ENCODE results near the gene TMEM97.

The TMEM97 gene

DNA sequence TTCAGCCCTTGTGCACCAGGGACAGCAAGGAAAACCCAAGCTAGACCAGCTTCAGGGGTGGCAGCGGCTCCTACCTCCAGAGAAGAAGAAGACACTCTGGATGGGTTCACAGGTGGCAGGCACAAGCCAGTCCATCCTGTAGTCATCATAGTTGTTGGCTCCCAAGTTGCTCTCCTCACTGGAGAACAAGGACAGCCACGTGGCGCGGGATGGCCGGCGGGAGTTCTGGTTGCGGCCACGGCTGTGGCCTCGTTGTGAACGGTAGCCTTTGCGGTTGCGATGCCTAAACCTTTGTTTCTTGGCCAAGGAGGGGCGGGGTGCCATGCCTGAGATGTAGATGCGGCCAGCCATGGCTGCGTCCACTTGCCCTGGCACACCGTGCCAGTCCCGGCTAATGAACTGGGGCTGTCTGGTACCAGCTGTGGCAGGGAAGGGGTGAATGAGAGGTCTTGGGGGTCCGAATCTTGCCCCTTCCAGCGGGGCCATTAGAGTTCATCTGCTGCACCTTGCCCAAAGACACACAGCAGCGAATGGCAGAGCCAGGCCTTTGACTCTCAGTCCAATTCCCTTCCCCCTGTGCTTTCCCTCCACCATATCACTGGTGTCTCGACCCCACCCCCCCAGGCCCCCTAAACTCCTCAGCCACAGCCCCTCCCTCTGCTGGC, 48.8 kb downstream of the TMEM97 start:
- DNase-seq = no peak

DNA sequence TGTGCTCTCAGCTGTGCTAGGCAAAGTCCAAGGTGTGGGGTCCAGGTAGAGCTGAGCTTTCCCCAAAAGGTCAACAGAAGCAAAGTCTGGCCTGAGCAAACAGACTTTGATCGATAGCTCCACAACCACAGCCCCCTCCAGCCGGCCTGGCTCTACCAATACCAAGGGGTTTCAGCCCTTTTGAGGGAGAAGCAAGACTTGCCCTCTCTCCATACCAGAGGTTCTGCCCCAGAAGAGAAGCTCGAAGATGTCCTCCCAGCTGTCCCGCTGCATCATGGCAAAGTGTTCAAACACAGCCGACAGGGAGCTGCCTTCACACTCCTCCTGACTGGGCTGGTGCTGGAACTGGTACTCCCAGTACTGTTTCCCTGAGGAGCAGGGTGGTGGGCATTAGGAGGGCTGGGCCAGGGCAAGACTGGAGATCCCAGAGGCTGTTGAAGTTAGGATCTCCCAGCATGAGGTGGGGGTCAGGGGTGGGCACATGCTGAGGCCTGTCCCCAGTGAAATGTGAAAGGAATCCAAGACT, 49.4 kb downstream of the TMEM97 start:
- no peak for DNase-seq

DNA sequence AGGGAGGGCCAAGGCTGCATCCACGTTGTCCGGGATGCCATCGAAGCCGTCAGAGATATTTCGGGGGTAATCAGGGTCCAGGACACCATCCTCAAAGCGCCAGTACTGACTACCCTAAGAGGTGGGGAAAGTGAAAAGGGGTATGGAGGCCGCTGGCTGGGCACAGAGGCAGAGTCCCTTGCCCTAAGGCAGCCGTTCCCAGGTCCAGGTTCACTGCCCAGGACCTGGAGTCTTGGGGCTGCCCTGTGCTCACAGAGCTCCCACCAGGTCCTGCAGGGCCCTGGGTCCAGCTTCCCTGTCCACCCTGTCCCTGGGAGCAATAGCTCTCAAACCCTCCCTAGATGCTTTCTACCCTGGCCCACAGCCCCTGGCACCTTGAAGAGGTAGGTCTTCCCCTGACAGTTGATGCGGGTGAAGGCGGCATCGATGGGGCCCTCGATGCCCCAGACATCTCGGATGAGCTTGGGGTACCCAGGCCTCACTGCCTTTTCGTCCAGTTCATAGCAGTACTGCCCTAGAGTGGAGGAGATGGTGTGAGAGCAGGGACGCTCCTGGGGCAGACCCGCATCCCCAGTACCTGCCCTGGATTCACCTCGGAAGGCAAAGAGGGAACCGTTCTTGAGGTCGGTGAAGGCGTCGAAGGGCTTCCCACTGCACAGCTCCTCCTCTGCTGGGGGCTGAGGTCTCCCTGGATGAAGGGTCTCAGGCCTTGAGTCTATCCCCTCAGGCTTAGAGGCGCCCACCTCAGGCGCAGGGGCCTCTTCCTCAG, 50.1 kb downstream of the TMEM97 start:
- no peak for DNase-seq

DNA sequence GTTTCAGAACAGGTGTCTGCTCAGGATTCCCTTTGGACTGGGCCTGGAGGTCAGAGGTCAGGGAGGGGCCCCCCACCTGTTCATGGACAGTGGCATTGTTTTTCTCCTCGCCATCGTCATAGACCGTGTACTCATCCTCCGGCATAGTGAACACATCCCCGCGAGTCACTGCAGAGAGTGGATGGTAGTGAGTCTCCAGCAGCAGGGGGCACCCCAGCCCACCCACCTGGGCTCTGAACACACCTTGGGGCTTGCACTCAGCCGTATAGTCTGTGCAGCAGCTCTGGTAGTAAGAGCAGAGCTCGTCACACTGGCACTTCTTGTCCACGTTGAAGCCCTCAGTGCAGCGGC, 50.7 kb downstream of the TMEM97 start:
- DNase-seq = no peak

DNA sequence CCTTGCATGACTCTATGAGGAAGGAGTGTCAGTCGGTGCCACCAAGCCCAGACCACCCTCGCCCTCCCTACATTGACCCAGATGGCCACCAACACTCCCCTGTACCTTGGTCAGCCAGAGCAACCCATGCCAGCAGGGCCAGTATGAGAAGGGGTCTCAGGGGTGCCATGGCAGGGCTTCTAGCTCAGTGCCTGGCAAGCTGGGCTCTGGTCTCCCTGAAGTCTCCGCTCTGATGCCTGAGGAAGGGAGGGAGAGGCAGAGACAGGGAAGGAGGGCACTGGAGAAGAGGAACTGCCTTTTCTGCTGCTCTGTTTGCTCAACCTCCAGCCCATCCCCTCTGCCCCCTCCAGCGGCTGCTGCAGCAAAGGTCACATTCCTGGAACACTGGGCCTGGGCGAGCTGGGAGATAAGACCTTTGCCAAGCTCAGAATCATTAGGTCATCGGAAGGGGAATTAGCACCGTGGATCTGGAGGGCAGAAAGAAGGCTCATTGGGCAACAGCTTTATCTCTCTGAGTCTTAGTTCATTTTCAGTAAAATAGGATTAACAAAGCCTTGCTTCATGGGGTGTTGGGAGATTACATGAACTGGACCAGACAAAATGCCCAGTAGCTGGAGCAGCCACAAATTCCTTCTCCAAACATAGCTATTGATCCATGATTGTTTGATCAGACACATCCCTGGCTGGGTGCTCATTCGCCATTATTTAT, 51.2 kb downstream of the TMEM97 start, which contains the start of gene VTN:
Gene VTN, minus strand, starts transcription at position 273 of the 709 bp plus-strand sequence. Its CDS starts 104 bp downstream, at position 169.
- DNase-seq = no peak

DNA sequence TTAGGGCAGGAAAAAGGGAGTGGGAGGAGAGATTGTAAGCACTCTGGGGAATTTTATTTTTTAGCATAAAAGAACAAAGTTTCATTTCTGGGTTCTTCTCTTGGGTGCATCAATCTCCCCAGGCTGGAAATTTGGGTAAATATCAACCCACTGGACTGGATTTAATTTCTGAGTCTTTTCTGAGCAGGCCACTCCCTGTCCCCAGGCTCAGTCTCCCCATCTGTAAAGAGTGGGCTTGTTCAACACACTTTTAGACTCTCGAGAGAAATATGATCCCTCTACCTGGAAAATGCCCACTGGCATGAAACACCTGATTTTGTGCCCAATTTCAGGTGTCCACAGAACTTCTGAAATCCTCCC, 51.7 kb downstream of the TMEM97 start:
- no peak for DNase-seq

DNA sequence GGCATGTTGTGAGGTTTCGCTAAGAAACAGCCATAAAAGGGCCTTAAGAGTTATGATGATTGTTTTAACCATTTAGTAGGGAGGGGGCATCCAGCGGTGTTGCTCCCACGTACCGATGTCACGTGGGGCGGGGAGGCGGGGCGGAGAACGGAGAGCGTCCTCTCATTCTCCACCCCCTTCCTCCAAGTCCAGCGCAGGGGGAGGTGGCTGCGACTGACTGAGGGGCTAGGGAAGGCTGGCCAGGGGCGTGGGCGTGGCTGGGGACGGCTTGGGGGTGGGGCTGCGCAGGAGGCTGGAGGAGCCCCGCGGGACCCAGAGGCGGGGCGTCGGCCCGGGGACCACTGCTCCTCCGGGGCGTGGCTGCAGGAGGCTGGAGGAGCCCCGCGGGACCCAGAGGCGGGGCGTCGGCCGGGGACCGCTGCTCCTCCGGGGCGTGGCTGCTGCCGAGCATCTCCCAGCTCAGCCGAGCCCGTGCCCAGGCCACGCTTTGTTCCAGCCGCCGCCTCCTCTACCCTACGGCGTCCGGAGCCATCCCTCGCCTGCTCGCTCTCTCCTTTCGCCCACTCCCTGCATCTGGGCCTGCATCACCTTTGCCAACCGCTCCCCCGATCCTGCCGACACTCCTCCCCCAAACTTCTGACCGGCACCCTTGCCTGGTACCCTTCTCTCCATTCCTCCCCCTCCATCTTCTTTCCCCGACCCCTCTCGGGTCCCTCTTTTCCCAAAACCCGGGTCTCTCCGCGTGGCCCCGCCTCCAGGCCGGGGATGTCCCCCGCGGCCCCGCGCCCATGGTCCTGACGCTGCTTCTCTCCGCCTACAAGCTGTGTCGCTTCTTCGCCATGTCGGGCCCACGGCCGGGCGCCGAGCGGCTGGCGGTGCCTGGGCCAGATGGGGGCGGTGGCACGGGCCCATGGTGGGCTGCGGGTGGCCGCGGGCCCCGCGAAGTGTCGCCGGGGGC, 52.5 kb downstream of the TMEM97 start, which contains the start of gene SARM1:
Gene SARM1, plus strand, starts transcription at position 450 of the 958 bp plus-strand sequence. Its CDS starts 339 bp downstream, at position 789.
- DNase-seq = no peak

DNA sequence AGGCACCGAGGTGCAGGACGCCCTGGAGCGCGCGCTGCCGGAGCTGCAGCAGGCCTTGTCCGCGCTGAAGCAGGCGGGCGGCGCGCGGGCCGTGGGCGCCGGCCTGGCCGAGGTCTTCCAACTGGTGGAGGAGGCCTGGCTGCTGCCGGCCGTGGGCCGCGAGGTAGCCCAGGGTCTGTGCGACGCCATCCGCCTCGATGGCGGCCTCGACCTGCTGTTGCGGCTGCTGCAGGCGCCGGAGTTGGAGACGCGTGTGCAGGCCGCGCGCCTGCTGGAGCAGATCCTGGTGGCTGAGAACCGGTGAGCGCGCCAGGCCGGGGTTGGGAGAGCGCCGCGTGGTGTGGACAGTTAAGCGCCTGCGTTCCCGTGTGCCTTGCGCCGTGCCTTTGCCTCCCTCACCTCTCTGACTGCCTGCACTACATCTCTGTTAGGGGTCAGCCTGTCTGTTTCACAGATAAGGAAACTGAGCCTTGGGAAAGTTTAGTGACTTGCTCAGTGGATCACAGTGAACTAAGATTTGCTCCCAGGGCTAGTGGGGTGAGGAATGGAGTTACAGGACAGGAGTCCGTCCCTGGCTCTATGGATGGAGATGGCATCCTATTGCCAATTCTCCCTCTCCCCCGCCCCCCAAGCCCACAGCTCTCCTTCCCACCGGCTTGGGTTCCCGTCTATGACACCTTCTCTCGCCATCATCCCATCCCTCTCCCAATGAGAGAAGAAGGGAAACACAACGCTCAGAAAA, 53.4 kb downstream of the TMEM97 start:
- no peak for DNase-seq

DNA sequence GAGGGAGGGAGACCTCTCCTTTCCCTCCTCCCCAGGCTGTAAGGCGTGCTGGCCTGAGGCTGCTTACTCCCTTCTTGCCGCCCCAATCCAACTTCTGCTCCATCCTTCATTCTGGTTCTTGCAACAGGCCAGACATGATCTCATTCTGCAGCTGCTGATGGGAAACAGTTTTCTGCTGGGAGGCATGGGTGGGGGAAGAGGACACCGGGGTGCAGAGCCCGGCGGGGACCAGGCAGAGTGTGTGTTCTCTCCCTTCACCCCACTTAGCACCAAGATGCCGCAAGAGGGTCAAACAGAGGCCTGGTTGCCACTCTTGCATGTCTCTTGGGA, 53.9 kb downstream of the TMEM97 start:
- DNase-seq = no peak
